Measurements from ENCODE around the gene AKAP17A. TPM values are rescaled to one million over a fixed set of nuclear protein-coding genes. Genes with fewer than 3 reads are reported as not detected.

The AKAP17A gene
- total and polyA plus RNA-seq, 7 donors = 9.9 to 25.1 (median 13.6) TPM

DNA sequence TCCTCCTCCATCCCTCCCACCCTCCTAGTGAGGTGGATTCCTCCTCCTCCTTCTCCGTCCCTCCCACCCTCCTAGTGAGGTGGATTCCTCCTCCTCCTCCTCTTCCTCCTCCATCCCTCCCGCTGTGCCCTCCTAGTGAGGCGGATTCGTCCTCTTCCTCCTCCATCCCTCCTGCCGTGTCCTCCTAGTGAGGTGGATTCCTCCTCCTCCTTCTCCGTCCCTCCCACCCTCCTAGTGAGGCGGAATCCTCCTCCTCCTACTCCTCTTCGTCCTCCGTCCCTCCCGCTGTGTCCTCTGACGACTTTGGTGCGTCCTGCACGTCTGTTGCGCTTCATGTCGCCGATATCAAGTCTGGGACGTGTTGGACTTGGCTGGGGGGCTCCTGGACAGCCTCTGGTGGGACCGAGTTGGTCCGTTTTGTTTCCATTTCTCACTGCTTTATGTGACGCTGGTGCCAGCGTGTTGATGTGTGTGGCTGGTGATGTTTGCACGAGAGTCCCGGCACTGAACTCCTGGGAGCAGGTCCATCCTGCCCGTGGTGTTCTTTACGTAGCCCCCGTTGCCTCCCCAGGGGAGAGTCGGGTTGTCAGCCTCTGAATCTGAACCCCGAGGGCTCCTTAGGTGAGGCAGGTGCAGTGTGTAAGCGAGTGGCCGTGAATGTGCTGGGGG lies 5.4 kb downstream of the AKAP17A start:
- H3K4me1 ChIP-seq = peaks cover 12% of the 10 kb centered on the region
- H3K27me3 ChIP-seq (ENCODE audit: insufficient read depth in 3 of 3, low read length in 2 of 3) = no peaks in the 10 kb centered on the region
- intact Hi-C loops (cut with DNase I) = loop anchor here (10.0 kb wide), 2 partner anchors 142 to 728 kb away; partner anchors contain the start of gene ASMTL (in 1 of the 2)
- peaks cover 12 to 84% of the 10 kb centered on the region in 2 donors for H3K36me3 ChIP-seq (ENCODE audit: insufficient read depth in 1 of 2, low read depth in 1 of 2)
- no peak overlapping the region for H3K27ac ChIP-seq
- ATAC-seq = no peak
- 84 to 88% (median 85%) methylated on average over 26 to 30 of the region's 30 CpGs for WGBS, 3 donors
- DNase-seq = no peak
- no peak overlapping the region for H3K4me3 ChIP-seq
- no peaks in the 10 kb centered on the region for H3K9me3 ChIP-seq
- TF ChIP-seq, protein P1, sequence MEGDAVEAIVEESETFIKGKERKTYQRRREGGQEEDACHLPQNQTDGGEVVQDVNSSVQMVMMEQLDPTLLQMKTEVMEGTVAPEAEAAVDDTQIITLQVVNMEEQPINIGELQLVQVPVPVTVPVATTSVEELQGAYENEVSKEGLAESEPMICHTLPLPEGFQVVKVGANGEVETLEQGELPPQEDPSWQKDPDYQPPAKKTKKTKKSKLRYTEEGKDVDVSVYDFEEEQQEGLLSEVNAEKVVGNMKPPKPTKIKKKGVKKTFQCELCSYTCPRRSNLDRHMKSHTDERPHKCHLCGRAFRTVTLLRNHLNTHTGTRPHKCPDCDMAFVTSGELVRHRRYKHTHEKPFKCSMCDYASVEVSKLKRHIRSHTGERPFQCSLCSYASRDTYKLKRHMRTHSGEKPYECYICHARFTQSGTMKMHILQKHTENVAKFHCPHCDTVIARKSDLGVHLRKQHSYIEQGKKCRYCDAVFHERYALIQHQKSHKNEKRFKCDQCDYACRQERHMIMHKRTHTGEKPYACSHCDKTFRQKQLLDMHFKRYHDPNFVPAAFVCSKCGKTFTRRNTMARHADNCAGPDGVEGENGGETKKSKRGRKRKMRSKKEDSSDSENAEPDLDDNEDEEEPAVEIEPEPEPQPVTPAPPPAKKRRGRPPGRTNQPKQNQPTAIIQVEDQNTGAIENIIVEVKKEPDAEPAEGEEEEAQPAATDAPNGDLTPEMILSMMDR (IDR thresholded peaks at IDR 0.05) = no peak

DNA sequence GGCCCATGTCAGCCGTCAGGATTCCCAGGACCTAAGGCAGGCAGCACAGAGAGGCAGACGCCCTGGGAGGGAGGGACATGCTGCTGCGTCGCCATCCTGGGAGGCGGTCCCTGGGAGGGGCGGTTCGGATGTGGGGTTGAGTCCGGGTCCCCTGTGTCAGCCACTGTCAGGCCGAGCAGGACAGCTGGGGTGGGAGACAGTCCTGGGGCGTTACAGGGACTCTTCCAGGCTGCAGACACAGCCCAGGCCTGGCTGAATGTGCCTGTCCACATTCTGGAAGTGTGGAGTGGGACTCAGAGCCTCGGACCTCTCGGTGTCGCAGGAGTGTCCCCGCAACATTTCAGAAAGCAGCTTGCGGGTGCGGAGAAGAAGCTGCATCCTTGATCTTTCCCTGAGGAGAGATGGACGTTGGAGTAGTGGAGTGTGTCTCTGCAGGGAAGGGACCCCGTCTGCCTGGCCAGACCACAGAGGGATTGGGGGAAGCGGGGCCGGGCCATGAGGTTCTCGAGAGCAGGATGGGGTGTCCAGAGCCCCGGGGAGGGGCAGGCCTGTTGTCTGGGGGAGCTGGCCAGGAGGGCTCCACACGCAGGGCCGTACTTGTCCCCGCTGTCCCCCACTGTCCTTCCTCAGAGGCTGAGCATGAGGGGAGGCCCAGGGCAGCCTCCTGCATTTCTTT lies 6.1 kb downstream of the AKAP17A start:
- no peaks in the 10 kb centered on the region for H3K27me3 ChIP-seq (ENCODE audit: insufficient read depth in 3 of 3, low read length in 2 of 3)
- H3K36me3 ChIP-seq (ENCODE audit: insufficient read depth in 1 of 2, low read depth in 1 of 2) = peaks cover 14 to 91% of the 10 kb centered on the region in 2 donors
- H3K27ac ChIP-seq = no peak overlapping the region
- peaks cover 4% of the 10 kb centered on the region for H3K9me3 ChIP-seq
- no peak overlapping the region for H3K4me3 ChIP-seq
- DNase-seq (no peak), ATAC-seq (no peak)
- intact Hi-C loops (cut with DNase I) = loop anchor here (10.0 kb wide), 2 partner anchors 143 to 727 kb away; partner anchors contain the start of gene ASMTL (in 1 of the 2)
- TF ChIP-seq, protein P1 (IDR thresholded peaks at IDR 0.05) = no peak
- H3K4me1 ChIP-seq = peaks cover 11% of the 10 kb centered on the region
- 87 to 89% (median 89%) methylated on average over 24 to 25 of the region's 25 CpGs for WGBS, 3 donors

GRCh38 chrX:1598021-1598875 lies 6.8 kb downstream of the AKAP17A start:
- no peak for ATAC-seq
- intact Hi-C loops (cut with DNase I) = loop anchor here (10.0 kb wide), 2 partner anchors 143 to 727 kb away; partner anchors contain the start of gene ASMTL (in 1 of the 2)
- peaks cover 4% of the 10 kb centered on the region for H3K9me3 ChIP-seq
- H3K36me3 ChIP-seq (ENCODE audit: insufficient read depth in 1 of 2, low read depth in 1 of 2) = peaks cover 14 to 97% of the 10 kb centered on the region in 2 donors
- TF ChIP-seq, protein P1 (IDR thresholded peaks at IDR 0.05) = no peak
- H3K27me3 ChIP-seq (ENCODE audit: insufficient read depth in 3 of 3, low read length in 2 of 3) = no peaks in the 10 kb centered on the region
- DNase-seq = no peak
- no peak overlapping the region for H3K4me3 ChIP-seq
- 85 to 88% (median 85%) methylated on average over 49 to 50 of the region's 50 CpGs for WGBS, 3 donors
- no peak overlapping the region for H3K27ac ChIP-seq
- peaks cover 4% of the 10 kb centered on the region for H3K4me1 ChIP-seq

DNA sequence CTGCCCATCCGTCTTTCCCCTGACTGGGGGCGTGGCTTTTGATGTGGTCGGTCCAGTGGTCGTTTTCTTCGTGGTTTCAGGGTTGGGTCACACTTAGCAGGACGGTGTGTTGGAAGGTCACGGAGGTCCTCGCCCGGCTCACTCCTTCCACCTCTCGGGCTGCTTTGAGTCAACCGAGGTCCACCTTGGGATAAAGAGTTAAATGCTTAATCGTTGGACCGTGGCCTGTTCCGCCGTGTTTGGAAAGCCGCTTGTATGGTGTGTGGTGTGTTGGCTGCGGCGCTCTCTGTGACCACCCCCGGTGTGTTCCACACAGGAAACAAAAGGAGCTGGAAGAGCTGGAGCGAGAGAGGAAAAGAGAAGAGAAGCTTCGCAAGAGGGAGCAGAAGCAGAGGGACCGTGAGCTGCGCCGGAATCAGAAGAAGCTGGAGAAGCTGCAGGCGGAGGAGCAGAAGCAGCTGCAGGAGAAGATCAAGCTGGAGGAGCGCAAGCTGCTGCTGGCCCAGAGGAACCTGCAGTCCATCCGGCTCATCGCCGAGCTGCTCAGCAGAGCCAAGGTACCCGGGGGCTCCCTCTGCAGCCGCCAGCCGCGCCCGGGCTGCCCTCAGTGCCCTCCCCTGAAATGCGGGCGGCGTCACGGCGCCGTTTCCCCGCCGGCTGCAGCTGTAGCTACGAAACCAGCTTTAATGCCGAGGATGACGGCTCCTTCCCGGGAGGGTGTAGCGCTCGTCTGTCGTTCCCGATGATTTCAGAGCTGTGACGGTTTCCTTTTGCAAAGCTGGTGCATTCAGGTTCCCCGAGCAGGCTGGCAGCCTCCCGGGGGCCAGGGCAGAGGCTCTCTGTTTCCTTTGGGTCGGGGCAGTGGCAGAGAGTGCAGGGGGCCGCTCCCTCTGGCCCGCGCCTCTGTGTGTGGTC lies 7.7 kb downstream of the AKAP17A start:
- 89 to 90% (median 89%) methylated on average over 57 of the region's 57 CpGs for WGBS, 3 donors
- DNase-seq (no peak), ATAC-seq (no peak)
- no peak overlapping the region for H3K4me3 ChIP-seq
- peaks cover 14 to 89% of the 10 kb centered on the region in 2 donors for H3K36me3 ChIP-seq (ENCODE audit: insufficient read depth in 1 of 2, low read depth in 1 of 2)
- intact Hi-C loops (cut with DNase I) = loop anchor here (10.0 kb wide), 2 partner anchors 144 to 726 kb away; partner anchors contain the start of gene ASMTL (in 1 of the 2)
- TF ChIP-seq, protein P1 (IDR thresholded peaks at IDR 0.05) = no peak
- H3K27ac ChIP-seq = no peak overlapping the region
- no peaks in the 10 kb centered on the region for H3K27me3 ChIP-seq (ENCODE audit: insufficient read depth in 3 of 3, low read length in 2 of 3)
- peaks cover 4% of the 10 kb centered on the region for H3K9me3 ChIP-seq
- no peaks in the 10 kb centered on the region for H3K4me1 ChIP-seq

Measured in psoas muscle (tissue), 8 donors.